SK-N-SH (cell line): ENCODE results near the gene PPP1CA. TPM values are rescaled to one million over a fixed set of nuclear protein-coding genes. Genes with fewer than 3 reads are reported as not detected.
A peak's percentile ranks its signal among the peaks of the same experiment; 100 is the strongest.
"Not testable (repeated sequence)": the region's sequence is repeated elsewhere in the genome, so short reads cannot be mapped to it uniquely, and the experiment has no call there.

Source experiments
- CTCF ChIA-PET: fragments of 300-600, 350-600 bp; formaldehyde crosslinking; extraction: SDS; loops from one replicate; lab custom pipeline; 2021; lab: Yijun Ruan, JAX
- POLR2A ChIA-PET: fragments of 350-600 bp; sonication (Branson Sonifier 250); formaldehyde crosslinking; extraction: SDS; loops from one replicate; lab custom pipeline; 2020; ENCODE audit warnings: antibody characterized with exemption, inconsistent platforms; lab: Yijun Ruan, JAX
- DNase-seq: peaks from one replicate; pipeline ENCODE4 v3.0.0; 2012
- H2AFZ ChIP-seq: fragments of 200-600 bp; sonication (generic); 2 replicates; pipeline ENCODE4 v1.8.1; 2016; ENCODE audit warnings: antibody characterized with exemption, mild to moderate bottlenecking, low read depth
- H3F3A ChIP-seq: fragments of 200-600 bp; sonication (generic); replicated peaks from 2 replicates; pipeline ENCODE3; 2016; ENCODE audit warnings: antibody characterized with exemption, mild to moderate bottlenecking; ENCODE audit not compliant: insufficient read depth
- H3K27ac ChIP-seq, 2 experiments: fragments of 200-500 bp in 1 of 2; fragments of 200-600 bp in 1 of 2; sonication (Bioruptor generic) in 1 of 2; sonication (generic), shearing (Covaris generic) in 1 of 2; 2 replicates each; pipeline versions ENCODE4 v1.5.1 to v1.6.1; 2014 to 2016; ENCODE audit warnings: low read depth in 2 of 2, inconsistent platforms in 1 of 2, low read length in 1 of 2, mild to moderate bottlenecking in 1 of 2, mixed read lengths in 1 of 2
- H3K27me3 ChIP-seq: fragments of 200-600 bp; sonication (generic), shearing (Covaris generic); 2 replicates; pipeline ENCODE4 v1.6.1; 2016; ENCODE audit warnings: mixed run types; ENCODE audit not compliant: insufficient read depth
- H3K36me3 ChIP-seq, 2 experiments: fragments of 200-500 bp in 1 of 2; fragments of 200-600 bp in 1 of 2; sonication (Bioruptor generic) in 1 of 2; sonication (generic) in 1 of 2; replicated peaks in 1 of 2; 2 replicates each; pipeline versions ENCODE3 to v1.5.1; 2014 to 2016; ENCODE audit warnings: low read length in 1 of 2, mild to moderate bottlenecking in 1 of 2; ENCODE audit not compliant: insufficient read depth in 2 of 2, control insufficient read depth in 1 of 2
- H3K4me1 ChIP-seq, 2 experiments: fragments of 200-500 bp in 1 of 2; fragments of 200-600 bp in 1 of 2; sonication (Bioruptor generic) in 1 of 2; sonication (generic), shearing (Covaris generic) in 1 of 2; 2 replicates each; pipeline versions ENCODE4 v1.5.1 to v1.6.1; 2014 to 2016; ENCODE audit warnings: low read depth in 1 of 2, low read length in 1 of 2, mixed run types in 1 of 2; ENCODE audit not compliant: insufficient read depth in 2 of 2, control insufficient read depth in 1 of 2
- H3K4me2 ChIP-seq: fragments of 200-600 bp; sonication (generic), shearing (Covaris generic); 2 replicates; pipeline ENCODE4 v1.6.1; 2017; ENCODE audit warnings: mixed run types
- H3K4me3 ChIP-seq, 2 experiments: fragments of 200-500 bp in 1 of 2; fragments of 200-600 bp in 1 of 2; sonication (Bioruptor generic) in 1 of 2; sonication (generic), shearing (Covaris generic) in 1 of 2; 2 replicates each; pipeline versions ENCODE4 v1.5.1 to v1.8.1; 2014 to 2016; ENCODE audit warnings: low read depth in 2 of 2, inconsistent platforms in 1 of 2, low read length in 1 of 2, mild to moderate bottlenecking in 1 of 2, mixed read lengths in 1 of 2, moderate library complexity in 1 of 2
- H3K79me2 ChIP-seq: fragments of 200-600 bp; sonication (generic); 2 replicates; pipeline ENCODE4 v1.8.1; 2017; ENCODE audit warnings: mild to moderate bottlenecking; ENCODE audit not compliant: insufficient read depth
- H3K9ac ChIP-seq: fragments of 200-600 bp; sonication (generic); 2 replicates; pipeline ENCODE4 v1.6.1; 2017; ENCODE audit warnings: mixed run types
- H3K9me2 ChIP-seq: fragments of 200-600 bp; sonication (generic); 2 replicates; pipeline ENCODE4 v1.6.1; 2017; ENCODE audit warnings: mixed run types
- H3K9me3 ChIP-seq: fragments of 200-600 bp; sonication (generic); 2 replicates; pipeline ENCODE4 v1.6.1; 2017; ENCODE audit warnings: mixed run types, mild to moderate bottlenecking, moderate library complexity
- H4K20me1 ChIP-seq: fragments of 200-600 bp; sonication (generic); 2 replicates; pipeline ENCODE4 v1.6.1; 2017; ENCODE audit warnings: mild to moderate bottlenecking, mixed run types; ENCODE audit not compliant: insufficient read depth
- WGBS: methylation state at CpG from one replicate; pipeline ENCODE4 v1.1.6; 2017; ENCODE audit warnings: low lambda C conversion rate; 5-methylcytosine and 5-hydroxymethylcytosine counted together
- polyA plus RNA-seq, 3 experiments: library from polyadenylated mRNA; depleted of rRNA; stranded (reverse); fragments of >200 nt; gene quantifications; 2 replicates each; pipeline ENCODE4 v1.2.3, GENCODE V29; 2012
- TF ChIP-seq, protein P1 (sequence below): IDR thresholded peaks from 2 replicates; pipeline ENCODE4 v1.4.0; 2012; ENCODE audit warnings: low read depth
- TF ChIP-seq, protein P2 (sequence below): IDR thresholded peaks from 2 replicates; pipeline ENCODE4 v1.6.1; 2012; ENCODE audit warnings: mild to moderate bottlenecking, low read depth, low read length, moderate library complexity
- TF ChIP-seq, protein P3 (sequence below): fragments of 150-350 bp; IDR thresholded peaks from 2 replicates; pipeline ENCODE4 v1.6.1; 2017; ENCODE audit warnings: antibody characterized with exemption, low read length, low read depth, borderline replicate concordance

Gene PPP1CA
- polyA plus RNA-seq, 1 of the 3 experiments (the other 2 are of a cell fraction) = 261 TPM

DNA sequence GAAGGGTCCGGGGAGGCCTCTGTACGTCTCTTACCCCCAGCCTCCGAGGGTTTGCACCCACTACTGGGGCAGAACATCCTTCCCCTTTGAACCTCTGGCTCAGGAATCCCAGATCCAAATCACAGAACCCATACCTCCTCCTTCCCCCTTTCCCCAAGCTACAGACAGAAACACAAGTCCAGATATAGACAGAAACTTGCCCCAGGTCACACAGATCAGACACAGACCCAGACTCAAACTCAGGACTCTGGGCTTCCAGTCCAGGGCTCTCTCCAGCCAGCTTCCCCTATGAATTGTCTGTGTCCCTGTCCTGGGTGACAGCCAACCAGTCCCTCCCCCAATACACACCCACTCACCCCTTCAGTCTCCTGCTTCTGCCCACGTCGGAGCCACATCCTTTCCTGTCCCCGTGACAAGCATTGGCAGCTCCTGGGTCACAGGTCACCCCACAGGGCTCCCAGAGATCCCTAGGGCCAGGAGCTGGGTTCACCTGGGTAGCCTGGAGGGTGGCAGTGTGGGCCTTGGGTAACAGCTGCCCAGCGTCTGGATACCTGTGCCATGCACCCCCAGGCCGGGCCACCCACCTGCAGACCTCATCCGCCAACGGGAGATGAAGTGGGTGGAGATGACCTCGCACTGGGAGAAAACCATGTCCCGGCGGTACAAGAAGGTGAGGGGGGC, 3.0 kb upstream of the PPP1CA start (continued):
- TF ChIP-seq, protein P1, sequence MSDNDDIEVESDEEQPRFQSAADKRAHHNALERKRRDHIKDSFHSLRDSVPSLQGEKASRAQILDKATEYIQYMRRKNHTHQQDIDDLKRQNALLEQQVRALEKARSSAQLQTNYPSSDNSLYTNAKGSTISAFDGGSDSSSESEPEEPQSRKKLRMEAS = no peak
- TF ChIP-seq, protein P2, sequence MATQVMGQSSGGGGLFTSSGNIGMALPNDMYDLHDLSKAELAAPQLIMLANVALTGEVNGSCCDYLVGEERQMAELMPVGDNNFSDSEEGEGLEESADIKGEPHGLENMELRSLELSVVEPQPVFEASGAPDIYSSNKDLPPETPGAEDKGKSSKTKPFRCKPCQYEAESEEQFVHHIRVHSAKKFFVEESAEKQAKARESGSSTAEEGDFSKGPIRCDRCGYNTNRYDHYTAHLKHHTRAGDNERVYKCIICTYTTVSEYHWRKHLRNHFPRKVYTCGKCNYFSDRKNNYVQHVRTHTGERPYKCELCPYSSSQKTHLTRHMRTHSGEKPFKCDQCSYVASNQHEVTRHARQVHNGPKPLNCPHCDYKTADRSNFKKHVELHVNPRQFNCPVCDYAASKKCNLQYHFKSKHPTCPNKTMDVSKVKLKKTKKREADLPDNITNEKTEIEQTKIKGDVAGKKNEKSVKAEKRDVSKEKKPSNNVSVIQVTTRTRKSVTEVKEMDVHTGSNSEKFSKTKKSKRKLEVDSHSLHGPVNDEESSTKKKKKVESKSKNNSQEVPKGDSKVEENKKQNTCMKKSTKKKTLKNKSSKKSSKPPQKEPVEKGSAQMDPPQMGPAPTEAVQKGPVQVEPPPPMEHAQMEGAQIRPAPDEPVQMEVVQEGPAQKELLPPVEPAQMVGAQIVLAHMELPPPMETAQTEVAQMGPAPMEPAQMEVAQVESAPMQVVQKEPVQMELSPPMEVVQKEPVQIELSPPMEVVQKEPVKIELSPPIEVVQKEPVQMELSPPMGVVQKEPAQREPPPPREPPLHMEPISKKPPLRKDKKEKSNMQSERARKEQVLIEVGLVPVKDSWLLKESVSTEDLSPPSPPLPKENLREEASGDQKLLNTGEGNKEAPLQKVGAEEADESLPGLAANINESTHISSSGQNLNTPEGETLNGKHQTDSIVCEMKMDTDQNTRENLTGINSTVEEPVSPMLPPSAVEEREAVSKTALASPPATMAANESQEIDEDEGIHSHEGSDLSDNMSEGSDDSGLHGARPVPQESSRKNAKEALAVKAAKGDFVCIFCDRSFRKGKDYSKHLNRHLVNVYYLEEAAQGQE = no peak
- TF ChIP-seq, protein P3, sequence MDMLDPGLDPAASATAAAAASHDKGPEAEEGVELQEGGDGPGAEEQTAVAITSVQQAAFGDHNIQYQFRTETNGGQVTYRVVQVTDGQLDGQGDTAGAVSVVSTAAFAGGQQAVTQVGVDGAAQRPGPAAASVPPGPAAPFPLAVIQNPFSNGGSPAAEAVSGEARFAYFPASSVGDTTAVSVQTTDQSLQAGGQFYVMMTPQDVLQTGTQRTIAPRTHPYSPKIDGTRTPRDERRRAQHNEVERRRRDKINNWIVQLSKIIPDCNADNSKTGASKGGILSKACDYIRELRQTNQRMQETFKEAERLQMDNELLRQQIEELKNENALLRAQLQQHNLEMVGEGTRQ = no peak

DNA sequence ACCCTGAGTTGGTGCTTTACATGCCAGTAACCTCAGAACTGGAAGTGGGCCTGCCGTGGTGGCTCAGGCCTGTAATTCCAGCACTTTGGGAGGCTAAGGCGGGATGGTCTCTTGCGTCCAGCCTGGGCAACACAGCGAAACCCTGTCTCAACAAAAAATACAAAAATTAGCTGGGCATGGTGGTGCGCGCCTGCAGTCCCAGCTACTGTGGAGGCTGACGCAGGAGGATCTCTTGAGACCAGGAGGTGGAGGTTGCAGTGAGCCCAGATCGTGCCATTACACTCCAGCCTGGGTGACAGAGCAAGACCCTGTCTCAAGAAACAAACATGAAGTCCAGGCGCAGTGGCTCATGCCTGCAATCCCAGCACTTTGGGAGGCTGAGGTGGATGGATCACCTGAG, 1.4 kb upstream of the PPP1CA start:
- H3K9me2 ChIP-seq, H3K9me3 ChIP-seq, H3K9ac ChIP-seq, H3K27ac ChIP-seq, H3K27me3 ChIP-seq, H3K4me3 ChIP-seq, H3F3A ChIP-seq, H3K4me2 ChIP-seq, H2AFZ ChIP-seq, DNase-seq, POLR2A ChIA-PET: not testable (repeated sequence)
- Histone ChIP-seq H3K36me3 (peaks cover 3 to 13% of the 10 kb centered on the region in 2 experiments), H4K20me1 (peaks cover 14% of the 10 kb centered on the region), H3K4me1 (peaks cover 9 to 17% of the 10 kb centered on the region in 2 experiments; a peak in 2 of 4 replicates), H3K79me2 (peaks cover 25% of the 10 kb centered on the region)
- CTCF ChIA-PET = interaction anchor here (0.7 to 4.1 kb wide), 3 partner anchors 11 to 182 kb away, joined by 3 to 32 read pairs (median 20); partner anchors contain the start of genes RAD9A and TMEM134
- WGBS = 97% methylated on average over 9 of the region's 9 CpGs

DNA sequence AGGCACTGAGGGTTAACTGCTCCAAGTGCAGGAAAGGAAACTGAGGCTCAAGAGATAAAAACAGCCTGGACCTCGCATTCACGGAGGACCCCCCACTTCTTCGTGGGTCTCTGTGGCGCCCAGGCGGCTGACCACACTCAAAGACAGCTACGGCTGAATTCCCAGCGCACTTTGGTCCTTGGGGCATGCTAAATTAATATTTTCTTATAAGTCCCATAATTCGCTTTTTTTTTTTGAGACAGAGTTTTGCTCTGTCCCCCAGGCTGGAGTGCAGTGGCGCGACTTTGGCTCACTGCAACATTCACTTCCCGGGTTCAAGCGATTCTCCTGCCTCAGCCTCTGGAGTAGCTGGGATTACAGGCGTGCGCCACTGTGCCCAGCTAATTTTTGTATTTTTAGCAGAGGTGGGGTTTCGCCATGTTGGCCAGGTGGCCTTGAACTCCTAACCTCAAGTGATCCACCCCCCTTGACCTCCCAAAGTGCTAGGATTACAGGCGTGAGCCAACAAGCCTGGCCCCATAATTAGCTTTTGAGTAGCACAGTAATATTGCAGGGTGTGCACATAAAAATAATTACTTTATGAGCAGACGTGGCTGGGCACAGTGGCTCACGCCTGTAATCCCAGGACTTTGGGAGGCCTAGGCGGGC, 658 bp upstream of the PPP1CA start:
- Histone ChIP-seq H3K4me3 (0 out of 4 replicates have a peak overlapping the region, but pooled peaks of 1 of the 2 experiments have one; percentile 13), H3K79me2 (peaks cover 25% of the 10 kb centered on the region), H3K9ac (peak overlapping the region; percentile 46; the same call in 1 of the 2 replicates), H3K36me3 (peaks cover 8 to 20% of the 10 kb centered on the region in 2 experiments), H3K4me1 (peaks cover 9 to 17% of the 10 kb centered on the region in 2 experiments; a peak in 2 of 4 replicates), H3K27ac (peak overlapping the region; percentile 69 to 86), H4K20me1 (peaks cover 14% of the 10 kb centered on the region), H2AFZ (peak overlapping the region; percentile 83)
- not testable (repeated sequence) for DNase-seq, H3K9me3 ChIP-seq, H3K4me2 ChIP-seq, H3K9me2 ChIP-seq, H3K27me3 ChIP-seq, H3F3A ChIP-seq
- WGBS = 76% methylated on average over 18 of the region's 19 CpGs
- ChIA-PET POLR2A (interaction anchor here (0.7 to 2.2 kb wide), 8 partner anchors 10 to 181 kb away, joined by 3 to 32 read pairs (median 5); partner anchors contain the start of genes CDK2AP2, GSTP1, RAD9A and RPS6KB2), CTCF (interaction anchor here (1.0 to 4.1 kb wide), 18 partner anchors 11 to 103 kb away, joined by 3 to 32 read pairs (median 5); partner anchors contain the start of genes PITPNM1, RAD9A and TMEM134)
